H1 (cell line): ENCODE data around the gene CCDC15. TPM values are rescaled to one million over a fixed set of nuclear protein-coding genes. Genes with fewer than 3 reads are reported as not detected.

Experiments
- CTCF ChIA-PET: fragments of 300-600 bp; sonication (Branson Sonifier 250); formaldehyde crosslinking; loops from one replicate; lab custom pipeline; 2021; ENCODE audit not compliant: partially characterized antibody; lab: Charles Lee
- POLR2A ChIA-PET: fragments of 300-600 bp; sonication (Branson Sonifier 250); formaldehyde crosslinking; loops from one replicate; lab custom pipeline; 2021; ENCODE audit warnings: inconsistent platforms; ENCODE audit not compliant: partially characterized antibody; lab: Charles Lee
- DNase-seq, 2 experiments: peaks; one replicate each; pipeline versions ENCODE4 v3.0.0 to v3.0.0-alpha.2; 2010 to 2022; ENCODE audit warnings: low spot score in 2 of 2, low read depth in 1 of 2, mixed read lengths in 1 of 2
- FAIRE-seq: peaks from 2 replicates; lab custom pipeline; 2011; peaks lifted over from hg19 to GRCh38; lab: Jason Lieb, UNC
- H2AFZ ChIP-seq: 2 replicates; pipeline ENCODE4 v1.8.1; 2012; ENCODE audit warnings: low read length, inconsistent platforms
- H2AK5ac ChIP-seq: 2 replicates; pipeline ENCODE4 v1.6.1; 2013; ENCODE audit warnings: low read depth, low read length
- H2BK120ac ChIP-seq: replicated peaks from 2 replicates; pipeline ENCODE3; 2013; ENCODE audit warnings: low read depth, low read length, inconsistent platforms
- H2BK12ac ChIP-seq: 2 replicates; pipeline ENCODE4 v1.6.1; 2013; ENCODE audit warnings: low read depth, low read length
- H2BK15ac ChIP-seq: 2 replicates; pipeline ENCODE4 v1.6.1; 2013; ENCODE audit warnings: low read length
- H2BK20ac ChIP-seq: 2 replicates; pipeline ENCODE4 v1.6.1; 2013; ENCODE audit warnings: low read length
- H2BK5ac ChIP-seq: 2 replicates; pipeline ENCODE4 v1.6.1; 2013; ENCODE audit warnings: low read depth, low read length
- H3K14ac ChIP-seq: 2 replicates; pipeline ENCODE4 v1.6.1; 2013; ENCODE audit warnings: inconsistent platforms; ENCODE audit not compliant: insufficient read length
- H3K18ac ChIP-seq: 2 replicates; pipeline ENCODE4 v1.6.1; 2013; ENCODE audit warnings: low read length; ENCODE audit errors: extremely low read depth
- H3K23ac ChIP-seq: 2 replicates; pipeline ENCODE4 v1.6.1; 2013; ENCODE audit warnings: inconsistent platforms; ENCODE audit not compliant: insufficient read length
- H3K23me2 ChIP-seq: 2 replicates; pipeline ENCODE4 v1.6.1; 2013; ENCODE audit warnings: low read depth, low read length
- H3K27ac ChIP-seq: 2 replicates; pipeline ENCODE4 v1.6.1; 2011; ENCODE audit warnings: low read depth, low read length, inconsistent platforms
- H3K27me3 ChIP-seq, 4 experiments: replicated peaks in 1 of 4; 1 replicate in 1 of 4; 2 replicates in 3 of 4; pipeline versions ENCODE4 v1.6.1 to v1.8.1; 2011 to 2013; ENCODE audit warnings: low read length in 3 of 4, mild to moderate bottlenecking in 3 of 4, inconsistent platforms in 2 of 4, mixed read lengths in 2 of 4, moderate library complexity in 1 of 4; ENCODE audit not compliant: control insufficient read depth in 3 of 4, insufficient read depth in 3 of 4; ENCODE audit errors: extremely low read depth in 1 of 4
- H3K36me3 ChIP-seq, 4 experiments: 2 replicates each; pipeline versions ENCODE4 v1.6.1 to v1.8.1; 2011 to 2013; ENCODE audit warnings: mild to moderate bottlenecking in 4 of 4, low read length in 3 of 4, moderate library complexity in 2 of 4, control low read depth in 1 of 4, inconsistent platforms in 1 of 4; ENCODE audit not compliant: insufficient read depth in 4 of 4, control insufficient read depth in 2 of 4
- H3K4ac ChIP-seq: replicated peaks from 2 replicates; pipeline ENCODE3; 2013; ENCODE audit warnings: low read length, low read depth, mixed read lengths, inconsistent platforms; ENCODE audit not compliant: insufficient read length
- H3K4me1 ChIP-seq, 4 experiments: replicated peaks in 1 of 4; 1 replicate in 1 of 4; 2 replicates in 3 of 4; pipeline versions ENCODE4 v1.6.1 to v1.8.1; 2011 to 2013; ENCODE audit warnings: low read length in 3 of 4, inconsistent platforms in 2 of 4, mixed read lengths in 1 of 4; ENCODE audit not compliant: insufficient read depth in 4 of 4, control insufficient read depth in 3 of 4
- H3K4me2 ChIP-seq, 2 experiments: 2 replicates each; pipeline versions ENCODE4 v1.6.1 to v1.8.1; 2011 to 2013; ENCODE audit warnings: low read depth in 2 of 2, low read length in 2 of 2, control low read depth in 1 of 2, inconsistent platforms in 1 of 2, mild to moderate bottlenecking in 1 of 2; ENCODE audit not compliant: insufficient read depth in 1 of 2
- H3K4me3 ChIP-seq, 4 experiments: fragments of 200-600, 300-600 bp in 1 of 4; sonication (generic), shearing (Covaris generic), sonication (Bioruptor Twin) in 1 of 4; 2 replicates each; pipeline versions ENCODE4 v1.5.1 to v1.8.1; 2011 to 2016; ENCODE audit warnings: low read length in 4 of 4, low read depth in 3 of 4, control low read depth in 2 of 4, inconsistent platforms in 2 of 4, mild to moderate bottlenecking in 2 of 4, mixed read lengths in 1 of 4, moderate library complexity in 1 of 4; ENCODE audit not compliant: insufficient read depth in 2 of 4; ENCODE audit errors: extremely low read depth in 1 of 4
- H3K56ac ChIP-seq: replicated peaks from 2 replicates; pipeline ENCODE3; 2013; ENCODE audit warnings: low read depth, mild to moderate bottlenecking, mixed read lengths, low read length, inconsistent platforms; ENCODE audit not compliant: insufficient read length
- H3K79me1 ChIP-seq: 2 replicates; pipeline ENCODE4 v1.6.1; 2013; ENCODE audit warnings: low read depth, low read length, control low read depth
- H3K79me2 ChIP-seq, 2 experiments: 2 replicates each; pipeline versions ENCODE4 v1.6.1 to v1.8.1; 2012 to 2013; ENCODE audit warnings: low read length in 2 of 2, mild to moderate bottlenecking in 2 of 2, inconsistent platforms in 1 of 2; ENCODE audit not compliant: insufficient read depth in 2 of 2, control insufficient read depth in 1 of 2
- H3K9ac ChIP-seq, 4 experiments: replicated peaks in 1 of 4; 1 replicate in 1 of 4; 2 replicates in 3 of 4; pipeline versions ENCODE4 v1.6.1 to v1.8.1; 2011 to 2013; ENCODE audit warnings: low read depth in 3 of 4, low read length in 3 of 4, control low read depth in 2 of 4, mild to moderate bottlenecking in 2 of 4, moderate library complexity in 2 of 4, inconsistent platforms in 1 of 4; ENCODE audit errors: extremely low read depth in 1 of 4
- H3K9me3 ChIP-seq, 2 experiments: 2 replicates each; pipeline versions ENCODE4 v1.6.1 to v1.8.1; 2012 to 2013; ENCODE audit warnings: mild to moderate bottlenecking in 2 of 2, moderate library complexity in 2 of 2, control low read depth in 1 of 2, inconsistent platforms in 1 of 2, low read depth in 1 of 2, low read length in 1 of 2, mixed read lengths in 1 of 2; ENCODE audit not compliant: insufficient read depth in 2 of 2
- H4K20me1 ChIP-seq, 2 experiments: replicated peaks in 1 of 2; 2 replicates each; pipeline versions ENCODE3 to v1.8.1; 2011 to 2013; ENCODE audit warnings: inconsistent platforms in 2 of 2, low read length in 2 of 2, mild to moderate bottlenecking in 1 of 2; ENCODE audit not compliant: insufficient read depth in 2 of 2, control insufficient read depth in 1 of 2
- H4K5ac ChIP-seq: 2 replicates; pipeline ENCODE4 v1.6.1; 2013; ENCODE audit warnings: low read length, low read depth, mixed read lengths, inconsistent platforms; ENCODE audit not compliant: insufficient read length
- H4K8ac ChIP-seq: 2 replicates; pipeline ENCODE4 v1.8.0; 2013; ENCODE audit warnings: mild to moderate bottlenecking, moderate library complexity, low read length, inconsistent platforms; ENCODE audit not compliant: insufficient read depth; ENCODE audit errors: extremely low read depth
- H4K91ac ChIP-seq: replicated peaks from 2 replicates; pipeline ENCODE3; 2013; ENCODE audit warnings: low read length, mixed read lengths, inconsistent platforms; ENCODE audit not compliant: insufficient read length
- EGR1 ChIP-seq: IDR thresholded peaks from 2 replicates; pipeline ENCODE4 v1.6.1; 2011; ENCODE audit warnings: low read depth, low read length, borderline replicate concordance
- GTF2F1 ChIP-seq: IDR thresholded peaks from 2 replicates; pipeline ENCODE4 v1.6.1; 2012; ENCODE audit warnings: low read depth, low read length, improper control_type of control experiment, borderline replicate concordance
- KDM4A ChIP-seq: IDR thresholded peaks from one replicate; pipeline ENCODE4 v1.7.1; 2012; ENCODE audit warnings: low read depth, mild to moderate bottlenecking, moderate library complexity, low read length, inconsistent platforms; ENCODE audit not compliant: severe bottlenecking
- KDM5A ChIP-seq: fragments of 200-600 bp; IDR thresholded peaks from 2 replicates; pipeline ENCODE4 v1.7.1; 2012; ENCODE audit warnings: mild to moderate bottlenecking, low read length, inconsistent platforms, mixed read lengths
- SAP30 ChIP-seq: fragments of 300-600 bp; sonication (generic); IDR thresholded peaks from 2 replicates; pipeline ENCODE4 v1.7.1; 2012; ENCODE audit warnings: low read length, moderate library complexity, mild to moderate bottlenecking, inconsistent platforms; ENCODE audit not compliant: insufficient read depth, insufficient replicate concordance
- USF2 ChIP-seq: IDR thresholded peaks from 2 replicates; pipeline ENCODE4 v1.6.1; 2011; ENCODE audit warnings: low read length, improper control_type of control experiment
- ZNF274 ChIP-seq: IDR thresholded peaks from 2 replicates; pipeline ENCODE4 v1.7.0; 2012; ENCODE audit warnings: low read length, borderline replicate concordance; ENCODE audit errors: extremely low read depth
- WGBS, 2 experiments: shearing (Covaris generic) in 1 of 2; methylation state at CpG; one replicate each; pipeline versions ENCODE4 v1.1.6 to v1.1.7; 2013 to 2015; ENCODE audit warnings: low lambda C conversion rate in 2 of 2, mixed read lengths in 2 of 2, inconsistent platforms in 1 of 2, low coverage in 1 of 2, missing lambda C conversion rate in 1 of 2; ENCODE audit not compliant: insufficient replicate concordance in 2 of 2, insufficient coverage in 1 of 2, insufficient read length in 1 of 2; ENCODE audit errors: extremely low coverage in 1 of 2, missing lambda C conversion rate in 1 of 2; 5-methylcytosine and 5-hydroxymethylcytosine counted together
- polyA plus RNA-seq, 7 experiments: library from polyadenylated mRNA; depleted of rRNA in 3 of 7; stranded (reverse) in 5 of 7; unstranded in 2 of 7; fragments of >200 nt in 5 of 7; fragments of 200-250 nt in 2 of 7; gene quantifications; 1 replicate in 5 of 7; 2 replicates in 1 of 7; 4 replicates in 1 of 7; pipeline versions ENCODE4 v1.2.1 to v1.2.3, GENCODE V29; 2011 to 2013; ENCODE audit warnings: missing spikeins in 2 of 7, mixed read lengths in 2 of 7
- total RNA-seq: library from RNA; stranded (reverse); fragmentation: NEBNext Ultra II Directional; extraction: Animal tissue kit (Norgen Biotek cat#: 25700); gene quantifications from 2 replicates; pipeline ENCODE4 v1.2.1, GENCODE V29; 2021

Gene CCDC15
- total and polyA plus RNA-seq, 2 of the 8 experiments (the other 6 are each of a cell fraction or from before 2014, with no cell fraction given), result 1.5 to 3.1 TPM

- H2BK120ac ChIP-seq, result no peak overlapping the region
- no peak overlapping the region for H2AFZ ChIP-seq
- no peak overlapping the region for H2AK5ac ChIP-seq
- H3K36me3 ChIP-seq, result no peaks in the 10 kb centered on the region
- no peaks in the 10 kb centered on the region for H3K79me1 ChIP-seq
- H3K14ac ChIP-seq, result no peak overlapping the region
- H3K9me3 ChIP-seq, result no peaks in the 10 kb centered on the region
- no peak overlapping the region for H3K4ac ChIP-seq
- no peak for FAIRE-seq
- TF ChIP-seq SAP30, result no peak
- no peak for TF ChIP-seq KDM4A
- no peak for TF ChIP-seq ZNF274
- TF ChIP-seq USF2, result no peak
- TF ChIP-seq EGR1, result no peak
- no peak for TF ChIP-seq KDM5A
- no peak for TF ChIP-seq GTF2F1
- H3K4me2 ChIP-seq, result no peak overlapping the region
- no peaks in the 10 kb centered on the region for H3K23me2 ChIP-seq
- H2BK5ac ChIP-seq, result no peak overlapping the region
- WGBS, 2 experiments, result 88% methylated on average over 6 of the region's 7 CpGs; no CpG with 5 or more reads in 1 of the 2 experiments
- H3K9ac ChIP-seq, result no peak overlapping the region
- H3K27ac ChIP-seq, result no peak overlapping the region
- no peak overlapping the region for H3K56ac ChIP-seq
- no peak overlapping the region for H3K4me3 ChIP-seq
- H3K79me2 ChIP-seq, result no peaks in the 10 kb centered on the region
- DNase-seq, result no peak
- no peak overlapping the region for H3K18ac ChIP-seq
- no peak overlapping the region for H4K91ac ChIP-seq
- H3K23ac ChIP-seq, result no peak overlapping the region
- CTCF ChIA-PET, result interaction anchor here (1.0 to 29.4 kb wide), 8 partner anchors 8 to 358 kb away, joined by 3 to 486 read pairs (median 3); partner anchors contain the start of gene ROBO3
- H2BK12ac ChIP-seq, result no peak overlapping the region
- H3K27me3 ChIP-seq, result no peaks in the 10 kb centered on the region
- H2BK15ac ChIP-seq, result no peak overlapping the region
- H4K8ac ChIP-seq, result no peak overlapping the region
- peaks cover 0 to 2% (median 0%) of the 10 kb centered on the region in 4 experiments; a peak in 2 of 7 replicates for H3K4me1 ChIP-seq
- no peaks in the 10 kb centered on the region for H4K20me1 ChIP-seq
- H2BK20ac ChIP-seq, result no peak overlapping the region
- H4K5ac ChIP-seq, result no peak overlapping the region
- POLR2A ChIA-PET, result interaction anchor here (0.8 to 1.3 kb wide), 2 partner anchors 10 to 53 kb away, joined by 4 to 5 read pairs; no protein-coding TSS in a partner anchor
Observed at GRCh38 chr11:125070699-125071254, 116.8 kb downstream of the CCDC15 start.
